Middle frontal gyrus (tissue), 1 donor: Measurements from ENCODE around the gene PGM5.
"Not testable (repeated sequence)": the region's sequence is repeated elsewhere in the genome, so short reads cannot be mapped to it uniquely, and the experiment has no call there.

Source experiments
- DNase-seq: peaks from one replicate; pipeline ENCODE4 v3.0.0-alpha.2; 2015; ENCODE audit warnings: low spot score; ENCODE audit errors: extremely low spot score

The PGM5 gene

DNA sequence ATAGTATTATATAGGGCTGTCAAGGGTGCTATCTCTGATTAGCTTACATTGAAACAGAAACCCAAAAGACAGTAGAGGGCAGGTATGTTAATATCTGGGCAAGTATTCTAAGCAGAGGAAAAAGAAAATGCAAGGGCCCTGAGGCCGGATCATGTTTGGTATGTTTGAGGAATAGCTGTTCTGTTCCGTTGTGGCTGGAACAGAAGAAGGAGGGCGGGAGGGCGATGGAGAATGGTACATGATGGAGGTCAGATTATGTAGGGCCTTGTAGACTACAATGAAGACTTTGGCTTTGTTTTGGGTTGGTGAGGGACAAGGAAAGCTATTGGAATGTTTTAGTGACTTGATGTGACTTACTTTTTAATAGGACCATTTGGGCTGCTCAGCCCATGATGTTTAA is 19.4 kb downstream of the PGM5 start:
- not testable (repeated sequence) for DNase-seq

DNA sequence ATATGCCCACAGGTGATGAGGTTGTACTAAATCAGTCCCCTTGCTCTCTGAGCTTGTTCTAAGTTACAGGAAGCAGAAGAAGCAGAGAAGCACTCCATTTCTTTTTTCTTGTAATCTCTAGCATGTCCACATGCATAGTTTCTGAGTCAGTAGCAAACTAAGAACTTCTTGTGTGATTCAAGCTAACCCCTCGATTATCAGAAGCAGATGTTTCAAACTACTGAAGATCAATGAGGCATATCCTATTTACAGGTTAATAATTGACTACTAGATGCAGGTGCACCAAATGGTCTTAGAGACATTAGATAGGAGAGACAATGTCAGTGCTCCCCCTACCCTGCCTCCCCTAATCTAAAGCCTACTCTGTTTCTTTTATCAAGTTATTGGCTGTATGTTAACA is 21.3 kb downstream of the PGM5 start:
- DNase-seq, result not testable (repeated sequence)

DNA sequence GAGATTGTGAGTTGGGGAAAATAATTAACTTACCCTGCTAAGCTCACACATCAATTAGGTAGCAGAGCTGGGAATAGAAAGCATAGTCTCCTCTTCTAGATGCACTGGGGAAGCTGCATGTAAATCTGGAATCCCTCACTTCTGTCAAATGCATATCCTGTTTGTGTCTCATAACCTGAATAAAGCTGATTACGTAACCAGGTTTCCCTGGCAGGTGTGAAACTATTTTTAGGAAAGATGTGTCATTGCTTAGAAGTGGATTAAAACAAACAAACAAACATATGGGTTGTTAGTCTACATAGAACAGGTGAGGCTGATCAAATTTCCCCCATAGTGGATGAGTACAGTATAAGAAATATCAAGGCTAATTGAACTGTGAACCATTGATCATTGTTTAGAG is 27.5 kb downstream of the PGM5 start:
- DNase-seq, result not testable (repeated sequence)

DNA sequence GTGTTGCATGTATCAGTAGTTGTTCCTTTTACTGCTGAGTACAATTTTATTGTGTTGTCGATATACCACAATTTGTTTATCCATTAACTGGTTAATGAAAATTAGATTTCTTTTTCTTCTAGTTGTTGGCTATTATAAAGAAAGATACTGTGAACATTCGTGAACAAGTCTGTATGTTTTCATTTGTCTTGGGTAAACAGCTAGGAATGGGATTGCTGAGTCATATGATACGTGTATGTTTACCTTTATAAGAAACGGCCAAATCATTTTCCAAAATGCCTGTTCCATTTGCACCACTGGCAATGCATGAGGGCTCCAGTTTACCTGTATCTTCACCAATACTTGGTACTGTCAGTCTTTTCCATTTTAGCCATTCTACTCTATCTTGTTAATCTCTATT is 33.1 kb downstream of the PGM5 start:
- not testable (repeated sequence) for DNase-seq

DNA sequence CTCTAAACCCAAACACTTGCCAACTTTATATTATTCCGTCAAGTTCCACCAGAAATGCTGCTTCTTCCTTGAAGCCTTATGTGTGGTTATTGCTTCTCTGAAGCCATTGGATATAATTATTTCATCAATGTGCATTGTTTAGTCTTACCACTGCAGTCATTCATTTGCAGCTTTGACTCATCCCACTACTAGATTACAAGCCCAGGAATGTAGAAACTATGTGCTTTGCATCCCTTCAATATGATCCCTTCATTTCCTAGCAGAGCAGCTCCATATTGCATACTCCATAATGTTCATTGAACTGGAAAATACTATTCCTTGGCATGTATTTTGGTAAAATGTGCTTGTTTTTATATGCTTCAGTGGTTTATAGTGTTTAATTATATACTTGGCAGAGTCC is 34.3 kb downstream of the PGM5 start:
- not testable (repeated sequence) for DNase-seq

DNA sequence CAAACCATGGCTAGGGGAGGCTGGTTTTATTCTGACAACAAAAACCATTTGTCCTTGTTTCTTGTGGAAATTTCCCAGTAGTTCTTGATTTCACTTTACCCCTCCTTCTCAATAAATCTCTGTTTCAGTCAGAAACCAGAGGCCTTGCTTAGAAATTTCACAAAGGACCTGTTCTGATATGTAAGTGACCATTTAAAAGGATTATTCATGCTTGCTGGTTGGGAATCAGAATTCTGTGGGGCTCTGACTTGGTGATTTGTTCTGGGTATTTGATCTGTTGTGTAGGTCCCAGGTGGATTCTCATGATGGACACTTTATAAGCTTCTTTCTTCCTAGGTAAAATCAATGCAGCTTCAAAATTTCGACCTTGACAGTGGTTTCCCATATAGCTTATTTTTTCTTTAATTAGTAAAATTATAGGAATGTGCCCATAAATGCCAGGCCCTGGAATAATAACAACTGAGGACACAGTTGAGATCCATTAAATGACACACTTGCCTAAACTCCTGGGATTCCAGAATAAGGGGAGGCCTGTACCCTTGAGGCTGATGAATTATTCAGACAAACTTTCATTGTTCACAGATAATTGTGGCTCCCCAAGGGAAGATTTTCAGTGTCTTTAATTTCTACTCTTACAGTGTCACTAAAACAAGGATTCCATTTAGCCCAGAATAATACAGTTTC is 40.1 kb downstream of the PGM5 start:
- DNase-seq, result not testable (repeated sequence)

DNA sequence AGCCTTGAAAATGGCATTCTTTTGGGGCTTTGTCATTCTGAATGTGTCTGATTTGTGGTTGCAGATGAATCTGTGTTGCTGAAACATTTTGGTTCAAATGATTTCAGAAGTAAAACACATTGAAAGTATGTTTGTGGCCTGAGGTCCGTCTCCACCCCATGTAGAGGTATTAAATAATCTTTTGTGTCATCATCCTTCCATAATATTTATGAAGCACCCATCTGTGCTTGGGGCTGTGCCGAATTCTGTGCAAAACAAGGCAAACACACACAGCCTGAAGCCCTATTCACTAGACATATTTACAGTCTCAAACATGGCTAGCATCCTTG is 40.6 kb downstream of the PGM5 start:
- not testable (repeated sequence) for DNase-seq

DNA sequence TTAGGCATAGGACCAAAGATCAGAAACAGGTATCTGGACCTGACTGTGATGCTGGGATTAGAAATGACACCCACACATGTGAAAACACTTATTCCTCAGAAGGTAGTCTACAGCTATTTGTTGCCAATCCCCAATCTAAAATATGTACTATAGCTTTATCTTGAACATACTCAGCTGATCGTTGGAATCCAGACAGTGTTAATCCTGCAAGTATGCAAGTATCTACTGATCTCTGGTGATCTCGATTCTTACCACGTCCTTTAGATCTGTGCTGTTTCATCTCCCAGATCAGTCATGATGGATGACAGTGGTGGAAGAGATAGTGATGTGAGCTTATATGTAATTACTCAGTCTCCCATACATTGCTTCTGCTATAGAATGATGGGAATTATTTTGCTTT is 41.4 kb downstream of the PGM5 start:
- DNase-seq, result not testable (repeated sequence)

DNA sequence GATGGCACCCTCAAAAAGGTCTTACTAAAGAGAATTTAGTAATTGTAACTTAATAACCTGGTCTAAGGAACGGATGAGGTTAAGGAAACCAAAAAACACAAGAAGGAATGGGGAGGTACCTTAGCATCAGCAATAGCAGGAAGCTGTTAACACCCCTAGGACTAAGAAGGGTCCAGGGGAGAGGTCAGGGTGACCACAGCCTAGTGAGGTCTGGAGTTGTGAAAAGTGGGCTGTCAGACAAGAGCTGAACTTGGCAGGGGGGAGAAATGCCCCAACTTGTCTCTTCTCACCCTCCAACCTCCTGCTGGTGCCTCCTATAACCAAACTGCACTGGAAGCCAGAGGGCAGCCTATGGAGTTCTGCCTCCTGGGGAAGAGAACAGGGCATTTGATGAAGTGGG is 41.9 kb downstream of the PGM5 start:
- DNase-seq, result not testable (repeated sequence)

DNA sequence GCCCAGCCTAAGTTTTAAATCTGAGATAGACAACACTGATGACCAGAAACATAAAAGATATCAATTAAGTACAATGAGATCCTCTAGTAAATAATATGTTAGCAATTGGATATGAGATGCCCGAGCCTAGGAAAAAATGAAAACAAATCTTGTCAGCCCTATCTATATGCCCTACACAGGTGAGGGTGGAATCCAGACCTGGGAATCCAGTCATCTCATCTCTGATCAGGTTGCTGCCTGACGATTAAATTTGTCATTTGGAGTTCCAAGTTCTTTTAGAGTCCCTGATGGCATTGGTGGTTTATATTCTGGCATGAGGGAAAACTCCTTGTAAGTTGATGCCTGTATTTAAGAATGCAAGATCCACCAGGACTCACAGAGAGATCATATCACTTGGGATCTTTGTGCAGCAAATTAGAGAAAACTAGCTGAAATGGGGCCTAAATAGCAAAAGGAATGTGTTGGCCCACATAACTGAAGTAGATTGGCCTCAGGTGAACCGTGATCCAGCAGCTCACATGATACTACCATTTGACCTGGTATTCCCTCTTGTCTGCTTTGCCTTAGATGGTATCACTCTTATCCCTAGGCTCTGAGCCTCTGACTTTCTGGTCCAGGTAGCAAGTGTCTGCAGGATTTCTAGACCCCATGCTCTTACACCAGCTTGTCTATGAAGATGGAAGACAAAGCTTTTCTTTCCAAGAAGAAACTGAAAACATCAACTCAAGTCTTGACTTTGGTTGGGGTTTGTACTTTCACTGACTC is 48.2 kb downstream of the PGM5 start:
- not testable (repeated sequence) for DNase-seq

DNA sequence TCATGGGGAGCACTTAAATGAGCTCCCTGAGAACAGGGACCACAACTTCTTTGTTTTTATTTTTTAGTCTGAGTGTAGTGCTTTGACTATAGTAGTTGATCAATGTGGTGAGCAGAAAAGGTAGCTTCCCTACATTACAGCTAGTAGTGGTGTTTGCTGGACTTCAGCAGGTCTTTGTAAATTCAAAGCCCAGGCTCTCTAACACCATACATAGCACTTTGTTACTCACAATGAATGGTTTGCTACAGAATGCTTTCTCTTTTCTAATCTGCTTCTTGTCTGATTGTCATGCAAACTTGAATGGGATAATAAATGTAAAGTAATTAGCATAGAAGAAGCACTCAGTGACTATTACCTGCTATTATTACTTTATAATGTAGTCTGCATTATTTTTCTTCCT is 55.5 kb downstream of the PGM5 start:
- DNase-seq, result not testable (repeated sequence)

DNA sequence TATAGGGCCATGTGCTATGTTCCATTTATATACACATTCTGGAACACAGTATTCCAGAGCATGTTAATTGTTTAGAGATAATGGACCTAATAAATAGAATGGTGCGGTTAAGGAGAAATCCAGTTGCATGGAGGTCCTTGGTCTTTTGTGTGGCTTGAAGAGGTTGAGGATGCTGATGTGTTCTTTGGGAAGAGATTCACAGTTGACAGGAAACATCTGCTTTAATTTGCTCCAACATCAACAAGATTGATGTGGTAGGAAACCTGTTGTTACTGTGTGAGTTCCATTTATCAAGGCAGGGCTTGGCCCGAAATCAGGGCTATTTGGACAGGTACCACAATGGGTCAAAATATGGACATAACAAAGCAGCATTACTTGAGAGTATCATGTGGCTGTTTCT is 56.3 kb downstream of the PGM5 start:
- not testable (repeated sequence) for DNase-seq

DNA sequence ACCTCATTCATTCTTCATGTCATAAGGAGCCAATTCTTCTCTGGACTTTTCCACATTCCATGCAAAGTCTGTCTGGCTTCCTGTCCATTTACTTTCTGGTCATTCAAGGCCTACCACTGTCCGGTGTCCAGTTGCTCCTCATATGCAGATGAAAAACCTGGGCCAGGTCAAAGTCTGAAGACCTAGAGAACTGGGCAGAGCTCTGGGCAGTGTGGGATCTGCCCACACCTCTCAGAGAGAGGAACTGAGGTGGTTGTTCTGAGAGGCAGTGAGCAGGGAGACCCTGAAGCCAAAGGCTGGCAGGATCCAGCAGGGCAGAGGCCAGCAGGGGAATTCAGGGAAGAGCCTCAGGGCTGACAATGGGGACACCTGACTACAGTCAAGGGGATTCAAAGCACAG is 58.7 kb downstream of the PGM5 start:
- DNase-seq, result not testable (repeated sequence)

DNA sequence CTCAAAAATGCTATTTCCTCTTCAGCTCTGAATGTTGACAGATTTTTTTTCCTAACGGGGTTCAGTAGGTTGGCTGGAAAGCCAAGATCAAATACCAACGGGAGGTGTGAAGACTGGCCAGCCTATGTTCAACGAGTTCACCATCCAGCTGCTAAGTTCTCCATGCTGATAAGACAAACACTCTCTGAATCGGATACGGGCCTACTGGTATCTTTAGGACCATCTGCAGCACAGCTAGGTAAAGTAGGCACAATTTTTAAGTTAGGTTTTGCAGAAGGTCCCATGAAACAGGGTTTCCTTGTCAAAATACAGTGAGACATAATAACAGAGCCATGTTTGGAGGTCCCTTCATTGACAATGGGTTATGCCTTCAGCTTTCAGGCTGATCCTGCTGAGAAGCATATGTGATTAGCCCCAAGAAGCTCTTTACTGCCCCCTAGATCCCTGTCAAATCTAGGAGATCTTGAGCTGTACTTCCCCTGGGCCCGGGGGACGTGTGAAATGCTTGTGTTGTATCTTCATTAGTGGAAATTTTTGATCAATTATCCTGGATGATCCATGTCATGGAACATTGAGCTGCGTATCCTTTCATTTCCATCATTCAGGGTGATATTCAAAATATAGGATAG is 60.6 kb downstream of the PGM5 start:
- no peak for DNase-seq

DNA sequence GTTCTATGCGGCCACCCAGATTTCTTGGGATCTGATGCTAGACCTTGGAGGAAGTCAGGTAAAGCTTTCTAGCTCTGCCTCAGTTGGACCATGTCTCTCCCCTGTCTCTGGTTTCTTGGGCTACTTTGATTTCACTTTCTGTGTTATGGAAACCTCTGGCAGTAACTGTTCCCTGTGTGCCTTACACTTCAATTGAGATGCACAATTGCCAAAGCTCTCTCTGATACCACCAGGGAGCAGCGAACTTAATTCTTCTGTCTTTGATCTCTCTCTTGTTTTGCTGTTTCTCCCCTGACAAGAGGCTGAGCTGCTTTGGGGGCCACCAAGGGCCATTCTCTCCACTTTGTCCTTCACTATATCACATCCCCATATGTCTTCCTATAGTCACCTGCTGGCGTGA is 61.4 kb downstream of the PGM5 start:
- DNase-seq, result no peak

DNA sequence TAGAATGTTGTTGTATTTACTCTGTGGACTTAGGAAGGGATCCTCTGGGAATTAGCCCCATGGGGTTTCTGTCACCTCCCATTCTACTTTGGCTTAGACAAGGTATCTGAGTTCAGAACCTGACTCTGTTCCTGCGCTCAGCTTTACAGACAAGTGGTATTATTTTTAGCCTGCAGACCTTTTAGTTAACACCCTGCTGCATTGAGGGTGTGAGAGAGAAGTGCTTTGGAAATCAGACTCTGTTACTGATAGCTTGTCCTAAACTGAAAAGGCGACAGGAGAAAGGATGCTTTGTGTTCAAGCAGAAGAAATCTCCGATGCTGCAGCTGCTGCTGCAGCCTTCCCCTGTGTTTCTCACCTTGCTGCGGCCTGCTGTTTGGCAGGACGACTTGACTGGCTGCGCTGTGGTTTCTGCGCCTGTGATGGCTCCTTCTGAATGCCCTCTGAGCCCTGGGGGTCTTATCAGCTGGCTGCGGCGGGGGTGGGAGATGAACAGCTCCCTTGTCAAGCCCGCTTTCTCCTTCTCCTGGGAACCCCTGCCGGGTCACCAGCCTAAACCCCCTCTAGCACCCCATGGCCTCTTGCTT is 61.9 kb downstream of the PGM5 start:
- DNase-seq, result no peak

DNA sequence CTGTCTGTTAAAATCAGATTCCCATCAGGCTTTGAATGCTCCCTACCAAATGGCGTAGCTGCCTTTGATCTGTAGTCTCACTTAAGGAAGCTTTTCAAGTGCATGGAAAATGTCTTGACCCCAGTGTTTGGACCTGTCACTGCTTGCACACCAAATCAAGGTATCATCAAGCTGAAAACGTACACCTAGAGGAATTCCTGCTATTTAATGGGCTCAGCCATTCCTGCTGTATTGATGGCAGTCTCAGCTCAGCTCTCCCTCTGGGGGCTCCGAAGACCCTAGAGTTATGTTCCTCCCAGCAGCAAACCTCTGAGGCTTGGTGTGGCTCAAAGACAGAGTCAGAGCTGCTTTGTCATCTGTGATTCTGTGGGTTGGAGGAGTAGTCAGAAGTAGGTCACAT is 63.5 kb downstream of the PGM5 start:
- no peak for DNase-seq

DNA sequence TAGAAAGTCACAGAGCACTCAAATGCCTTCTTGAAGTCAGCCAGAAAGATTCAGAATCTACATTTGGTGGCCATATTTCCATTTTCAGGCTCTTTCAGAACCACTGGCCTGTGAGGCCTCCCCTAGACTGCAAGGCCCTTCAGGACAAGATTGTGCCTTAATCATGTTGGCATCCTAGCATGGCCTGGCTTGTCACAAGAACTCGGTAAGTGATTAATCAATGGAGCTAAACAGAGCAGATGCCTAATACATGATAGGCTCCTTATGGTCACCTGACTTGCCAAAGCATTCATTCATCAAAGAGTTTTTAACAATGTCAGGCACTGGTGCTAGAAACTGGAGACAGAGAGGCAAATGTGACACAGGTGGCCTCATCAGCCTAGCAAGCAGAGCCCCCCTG is 70.3 kb downstream of the PGM5 start:
- DNase-seq, result no peak

DNA sequence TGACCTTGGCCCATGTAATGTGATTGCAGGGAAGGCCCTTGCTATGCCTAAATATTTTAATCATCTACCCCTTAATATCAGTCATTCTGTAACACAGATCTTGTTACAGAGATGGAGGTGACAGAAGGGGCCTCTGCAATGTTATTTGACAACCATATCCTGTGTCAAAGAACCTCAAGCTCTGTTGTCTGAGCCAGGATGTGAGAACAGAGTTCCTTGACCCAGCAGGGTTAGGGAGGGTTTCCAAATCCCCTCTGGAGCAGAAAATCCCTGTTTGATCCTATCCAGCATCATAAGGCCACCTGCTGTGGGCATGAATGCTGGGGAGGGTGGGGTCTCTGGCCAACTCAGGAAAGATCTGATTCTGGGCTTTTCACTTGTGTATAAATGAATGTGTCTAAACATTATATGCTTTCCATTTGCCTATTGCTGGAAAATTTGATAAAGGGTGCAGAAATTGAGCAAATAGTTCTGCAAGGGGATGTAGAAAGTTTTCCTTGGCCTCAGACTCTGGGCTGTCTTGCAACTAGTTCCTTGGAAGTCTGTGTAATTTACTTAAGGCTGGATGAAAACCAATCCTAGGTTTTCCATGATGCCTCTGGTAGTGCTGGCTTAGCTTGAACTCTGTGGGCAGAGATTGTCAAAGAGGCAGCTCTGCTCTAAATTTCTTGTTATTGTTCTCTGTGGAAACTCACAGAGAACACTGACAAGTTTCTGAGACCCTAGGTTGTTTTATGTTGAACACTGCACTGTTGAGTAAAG is 71.0 kb downstream of the PGM5 start:
- no peak for DNase-seq

DNA sequence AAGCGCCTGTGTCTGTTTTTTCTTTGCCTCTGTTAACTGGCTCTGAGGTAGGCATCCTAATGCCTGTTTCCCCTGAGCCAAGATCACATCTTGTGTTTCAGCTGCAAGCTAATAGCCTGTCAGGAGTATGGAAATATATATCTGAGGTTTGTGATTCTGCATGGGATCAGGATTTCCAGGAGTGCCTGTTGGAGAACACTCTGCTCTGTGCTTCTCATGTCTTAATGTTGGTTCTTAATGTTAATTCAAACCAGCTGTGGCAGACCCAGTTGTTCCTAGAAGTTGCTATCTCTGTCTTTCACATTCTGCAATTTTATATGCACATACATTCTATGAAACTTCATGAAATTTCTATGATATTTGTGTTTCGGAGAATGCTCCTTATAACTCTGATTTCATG is 72.1 kb downstream of the PGM5 start:
- no peak for DNase-seq

DNA sequence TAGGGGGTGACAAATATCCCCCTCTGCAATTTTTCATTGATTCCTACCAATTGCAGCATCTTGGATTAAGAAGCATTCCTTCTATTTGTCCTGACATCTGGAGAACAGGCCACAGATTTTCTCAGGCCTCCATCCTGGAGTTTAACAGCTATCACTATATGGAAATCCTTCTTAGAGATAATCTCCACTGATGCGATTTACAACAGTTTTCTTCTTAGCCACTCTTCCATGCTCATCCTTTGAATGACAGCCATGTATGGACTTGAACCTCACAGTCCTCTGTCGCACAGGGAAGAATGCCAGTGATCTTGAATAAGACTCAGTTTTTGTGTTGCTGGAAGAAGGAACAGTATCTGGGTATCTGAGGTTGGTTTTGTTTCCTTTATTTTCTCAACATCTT is 73.2 kb downstream of the PGM5 start:
- DNase-seq, result no peak

DNA sequence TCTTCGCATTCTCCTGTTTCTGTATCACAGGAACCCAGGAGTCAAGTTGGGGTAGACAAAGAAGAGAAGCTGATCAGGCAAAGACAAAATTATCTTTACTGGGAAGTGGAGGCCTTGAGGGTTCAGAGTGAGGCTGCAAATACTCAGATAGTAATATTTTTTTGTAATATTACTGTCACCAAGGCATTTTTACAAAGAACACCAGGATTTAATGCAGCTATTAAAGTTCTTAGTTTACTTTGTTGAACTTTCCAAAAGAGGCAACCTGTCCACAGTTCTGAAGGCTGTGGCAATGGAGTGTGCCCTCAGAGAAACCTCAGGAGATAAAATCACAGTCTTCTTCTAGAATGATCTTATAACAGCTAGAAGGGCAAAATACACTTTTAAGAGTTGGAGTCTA is 74.9 kb downstream of the PGM5 start:
- no peak for DNase-seq
